Activated B cell treated with CpG ODN at 0.5 μM for 24 hours (primary cell): Measurements from ENCODE around the gene KCTD7. TPM values are rescaled to one million over a fixed set of nuclear protein-coding genes. Genes with fewer than 3 reads are reported as not detected.

Experiments
- ATAC-seq: fragments of 200-7000 bp; cut with Tn5 transposase; one replicate; pipeline ENCODE4 v1.10.0; 2021; ENCODE audit warnings: low read depth, mild to moderate bottlenecking, moderate library complexity
- CTCF ChIA-PET: fragments of 350-600 bp; sonication (Branson Sonifier 250); formaldehyde crosslinking; loops from one replicate; lab custom pipeline; 2021; ENCODE audit warnings: antibody characterized with exemption; lab: Charles Lee
- POLR2A ChIA-PET: fragments of 350-600 bp; sonication (Branson Sonifier 250); formaldehyde crosslinking; loops from one replicate; lab custom pipeline; 2021; ENCODE audit warnings: antibody characterized with exemption; lab: Charles Lee
- DNase-seq: peaks from one replicate; pipeline ENCODE4 v3.0.0; 2022
- H3K27ac Mint-ChIP-seq: one replicate; pipeline ENCODE4 v1.8.0; 2020; ENCODE audit warnings: mixed read lengths
- H3K27me3 Mint-ChIP-seq: one replicate; pipeline ENCODE4 v1.8.0; 2021; ENCODE audit warnings: mixed read lengths
- H3K36me3 Mint-ChIP-seq: one replicate; pipeline ENCODE4 v1.8.0; 2021; ENCODE audit warnings: low read depth, mixed read lengths
- H3K4me1 Mint-ChIP-seq: one replicate; pipeline ENCODE4 v1.8.0; 2021; ENCODE audit warnings: mixed read lengths
- H3K4me3 Mint-ChIP-seq: one replicate; pipeline ENCODE4 v1.8.0; 2020; ENCODE audit warnings: mild to moderate bottlenecking, mixed read lengths
- H3K9me3 Mint-ChIP-seq: one replicate; pipeline ENCODE4 v1.8.0; 2020; ENCODE audit warnings: mixed read lengths
- CTCF ChIP-seq: fragments of 200-600 bp; IDR thresholded peaks from one replicate; pipeline ENCODE4 v1.8.0; 2022; ENCODE audit warnings: antibody characterized with exemption, mild to moderate bottlenecking
- intact Hi-C: fragments of 100-400 bp; cut with micrococcal nuclease; formaldehyde crosslinking; loops from one replicate; pipeline ENCODE4 v1.15.1; 2024
- total RNA-seq: library from RNA; stranded (reverse); gene quantifications from 2 replicates; pipeline ENCODE4 v1.2.3, GENCODE V29; 2022

Gene KCTD7
- total RNA-seq, 1 donor from 2014 or later, result 13.2 TPM

DNA sequence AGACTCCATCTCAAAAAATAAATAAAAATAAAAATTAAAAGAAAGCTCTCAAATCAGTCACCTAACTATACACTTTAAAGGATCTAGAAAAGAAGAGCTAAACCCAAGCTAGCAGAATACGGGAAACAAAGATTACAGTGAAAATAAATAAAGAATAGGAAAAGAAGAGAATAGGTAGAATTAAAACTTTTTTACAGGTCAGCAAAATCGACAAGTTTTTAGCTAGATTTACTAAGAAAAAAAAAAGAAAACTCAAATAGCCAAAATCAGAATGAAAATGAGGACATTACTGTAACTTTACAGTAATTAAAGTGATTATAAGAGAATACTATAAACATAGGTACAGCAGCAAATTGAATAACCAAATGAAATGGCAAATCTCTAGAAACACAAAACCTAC is 60.4 kb downstream of the KCTD7 start:
- DNase-seq, result no peak
- no peaks in the 10 kb centered on the region for H3K27me3 Mint-ChIP-seq
- peaks cover 3% of the 10 kb centered on the region for H3K4me1 Mint-ChIP-seq
- CTCF ChIA-PET, result no interaction called here
- intact Hi-C loops, result no loop called here
- H3K27ac Mint-ChIP-seq, result no peak overlapping the region
- no peak overlapping the region for H3K4me3 Mint-ChIP-seq
- H3K9me3 Mint-ChIP-seq, result peaks cover 5% of the 10 kb centered on the region
- POLR2A ChIA-PET, result no interaction called here
- TF ChIP-seq CTCF, result no peak
- ATAC-seq, result no peak
- peaks cover 9% of the 10 kb centered on the region for H3K36me3 Mint-ChIP-seq

- POLR2A ChIA-PET, result no interaction called here
- Mint-ChIP-seq H3K27me3 (no peaks in the 10 kb centered on the region), H3K27ac (no peak overlapping the region), H3K36me3 (peaks cover 9% of the 10 kb centered on the region), H3K4me3 (no peak overlapping the region), H3K9me3 (peaks cover 2% of the 10 kb centered on the region), H3K4me1 (no peaks in the 10 kb centered on the region)
- ATAC-seq, result no peak
- TF ChIP-seq CTCF, result no peak
- CTCF ChIA-PET, result no interaction called here
- DNase-seq, result no peak
- intact Hi-C loops, result no loop called here
Observed at GRCh38 chr7:66693331-66693730, 64.7 kb downstream of the KCTD7 start.

Other genes starting within 250 kb of the KCTD7 start
- 19.7 and 21.1 TPM in 2 replicates for gene RABGEF1, start 111.9 kb downstream of the KCTD7 start, total RNA-seq